ENCODE measurements around the gene COL1A1.

COL1A1 gene

DNA sequence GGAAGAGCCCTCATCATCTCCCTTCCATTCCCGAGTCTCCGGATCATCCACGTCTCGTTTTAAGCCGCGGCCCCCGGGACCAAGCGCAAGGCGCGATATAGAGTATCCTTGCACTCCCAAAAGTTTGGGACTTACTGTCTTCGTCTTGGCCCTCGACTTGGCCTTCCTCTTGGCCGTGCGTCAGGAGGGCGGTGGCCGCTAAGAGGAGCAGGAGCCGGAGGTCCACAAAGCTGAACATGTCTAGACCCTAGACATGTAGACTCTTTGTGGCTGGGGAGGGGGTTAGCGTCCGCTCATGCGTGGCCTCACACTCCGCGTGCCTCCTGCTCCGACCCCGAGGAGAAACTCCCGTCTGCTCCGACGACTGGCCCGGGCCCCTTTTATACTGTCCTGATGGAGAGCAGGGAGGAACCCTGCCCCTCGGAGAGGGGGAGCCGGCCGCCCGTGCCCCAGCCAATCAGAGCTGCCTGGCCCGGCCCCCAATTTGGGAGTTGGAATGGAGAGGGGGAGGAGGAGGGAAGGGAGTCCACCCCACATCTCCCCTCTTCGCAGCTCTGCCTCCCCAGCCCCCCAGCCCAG lies at the start of gene COL1A1:
Gene COL1A1, minus strand, starts transcription at position 356 of the 579 bp plus-strand sequence. Its CDS starts 118 bp downstream, at position 238.
- DNase-seq (ENCODE audit: low read depth in 2 of 2): no peak

GRCh38 chr17:50248255-50248654 lies 46.8 kb upstream of the COL1A1 start:
- no peak for DNase-seq (ENCODE audit: low read depth in 2 of 2)

DNA sequence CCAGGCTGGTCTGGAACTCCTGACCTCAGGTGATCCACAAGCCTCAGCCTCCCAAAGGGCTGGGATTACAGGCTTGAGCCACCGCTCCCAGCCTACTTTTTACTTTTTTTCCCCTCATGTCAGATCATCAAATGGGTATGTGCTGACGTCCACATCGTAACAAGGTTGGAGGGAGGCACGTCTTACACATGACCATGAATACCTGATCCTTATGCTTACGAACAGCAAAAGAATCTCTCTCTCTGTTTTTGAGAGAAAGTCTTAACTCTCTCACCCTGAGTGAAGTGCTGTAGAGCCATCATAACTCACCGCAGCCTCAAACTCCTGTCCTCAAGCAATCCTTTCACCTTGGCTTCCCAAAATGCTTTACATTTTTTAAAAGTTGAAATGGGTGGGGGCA lies 43.3 kb upstream of the COL1A1 start:
- DNase-seq (ENCODE audit: low read depth in 2 of 2): no peak

DNA sequence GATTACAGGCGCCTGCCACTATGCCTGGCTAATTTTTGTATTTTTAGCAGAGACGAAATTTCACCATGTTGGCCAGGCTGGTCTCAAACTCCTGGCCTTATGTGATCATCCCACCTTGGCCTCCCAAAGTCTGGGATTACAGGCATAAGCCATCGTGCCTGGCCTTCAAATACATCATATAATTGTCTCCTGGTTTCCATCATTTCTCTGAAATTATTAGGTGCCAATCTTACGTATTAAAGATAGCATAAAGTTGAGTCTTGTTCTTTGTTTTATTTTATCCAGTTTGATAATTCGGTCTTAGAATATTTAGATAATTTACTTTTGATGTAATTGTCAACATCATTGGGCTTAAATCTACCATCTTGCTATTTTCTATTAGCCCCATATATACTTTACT lies 40.0 kb upstream of the COL1A1 start:
- no peak for DNase-seq (ENCODE audit: low read depth in 2 of 2)

GRCh38 chr17:50240851-50241250 lies 39.4 kb upstream of the COL1A1 start:
- DNase-seq (ENCODE audit: low read depth in 2 of 2): no peak

GRCh38 chr17:50239937-50240336 lies 38.5 kb upstream of the COL1A1 start:
- no peak for DNase-seq (ENCODE audit: low read depth in 2 of 2)

- no peak for DNase-seq (ENCODE audit: low read depth in 2 of 2)
These were observed 37.3 kb upstream of the COL1A1 start for GRCh38 chr17:50238601-50239280.

- no peak for DNase-seq (ENCODE audit: low read depth in 2 of 2)
These were observed 36.5 kb upstream of the COL1A1 start for GRCh38 chr17:50237901-50238300.

GRCh38 chr17:50234581-50234980 lies 33.1 kb upstream of the COL1A1 start:
- no peak for DNase-seq (ENCODE audit: low read depth in 2 of 2)

DNA sequence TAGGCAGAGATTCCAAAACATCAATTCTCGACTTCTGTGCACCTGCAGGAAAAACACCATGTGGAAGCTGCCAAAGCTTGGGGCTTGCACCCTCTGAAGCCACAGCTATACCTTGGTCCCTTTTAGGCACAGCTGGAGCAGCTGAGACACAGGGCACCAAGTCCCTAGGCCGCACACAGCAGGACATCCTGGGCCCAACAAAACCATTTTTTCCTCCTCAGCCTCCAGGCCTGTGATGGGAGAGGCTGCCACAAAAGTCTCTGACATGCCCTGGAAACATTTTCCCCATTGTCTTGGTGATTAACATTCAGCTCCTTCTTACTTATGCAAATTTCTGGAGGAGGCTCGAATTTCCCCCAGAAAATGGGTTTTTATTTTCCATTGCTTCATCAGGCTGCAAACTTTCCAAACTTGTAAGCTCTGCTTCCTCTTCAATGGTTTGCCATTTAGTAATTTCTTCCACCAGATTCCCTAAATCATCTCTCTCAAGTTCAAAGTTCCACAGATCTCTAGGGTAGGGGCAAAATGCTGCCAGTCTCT lies 24.3 kb upstream of the COL1A1 start:
- DNase-seq (ENCODE audit: low read depth in 2 of 2): no peak

GRCh38 chr17:50222922-50223321 lies 21.5 kb upstream of the COL1A1 start:
- DNase-seq (ENCODE audit: low read depth in 2 of 2): no peak

DNA sequence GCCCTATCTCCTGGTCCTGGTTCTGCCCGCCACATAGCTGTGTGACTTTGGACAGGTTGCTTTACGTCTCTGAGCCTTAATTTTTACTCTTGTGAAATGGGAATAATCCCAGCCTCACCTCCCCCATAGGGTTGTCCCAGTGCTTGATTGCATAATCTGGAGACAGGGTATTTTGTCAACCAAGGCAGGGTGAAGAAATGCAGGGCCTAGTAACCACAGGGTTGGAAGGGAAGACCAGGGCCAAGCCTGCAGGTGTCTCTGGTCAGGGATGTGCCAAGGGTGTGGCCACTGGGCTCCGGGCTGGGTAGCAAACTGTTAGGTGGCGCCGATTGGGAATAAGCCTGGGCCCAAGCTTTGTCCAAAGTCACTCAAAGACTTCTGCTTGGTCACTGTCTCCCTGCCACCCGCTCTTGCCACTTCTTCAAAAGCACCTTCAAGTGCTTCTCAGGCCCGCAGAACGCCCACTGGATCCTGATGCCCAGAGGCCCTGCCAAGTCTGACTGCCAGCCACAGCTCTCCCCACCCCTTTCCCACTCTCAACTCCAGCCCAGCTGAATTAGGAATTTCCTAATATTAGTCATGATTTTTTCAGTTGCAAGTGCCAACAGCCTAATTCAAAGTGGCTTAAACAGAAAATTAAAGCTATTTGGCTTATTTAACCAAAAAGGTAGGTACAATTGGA lies 20.6 kb upstream of the COL1A1 start:
- DNase-seq (ENCODE audit: low read depth in 2 of 2): no peak

- DNase-seq (ENCODE audit: low read depth in 2 of 2): no peak
These were observed 19.9 kb upstream of the COL1A1 start for GRCh38 chr17:50221266-50221863.

- DNase-seq (ENCODE audit: low read depth in 2 of 2): no peak
These were observed 19.4 kb upstream of the COL1A1 start for GRCh38 chr17:50220811-50221210.

DNA sequence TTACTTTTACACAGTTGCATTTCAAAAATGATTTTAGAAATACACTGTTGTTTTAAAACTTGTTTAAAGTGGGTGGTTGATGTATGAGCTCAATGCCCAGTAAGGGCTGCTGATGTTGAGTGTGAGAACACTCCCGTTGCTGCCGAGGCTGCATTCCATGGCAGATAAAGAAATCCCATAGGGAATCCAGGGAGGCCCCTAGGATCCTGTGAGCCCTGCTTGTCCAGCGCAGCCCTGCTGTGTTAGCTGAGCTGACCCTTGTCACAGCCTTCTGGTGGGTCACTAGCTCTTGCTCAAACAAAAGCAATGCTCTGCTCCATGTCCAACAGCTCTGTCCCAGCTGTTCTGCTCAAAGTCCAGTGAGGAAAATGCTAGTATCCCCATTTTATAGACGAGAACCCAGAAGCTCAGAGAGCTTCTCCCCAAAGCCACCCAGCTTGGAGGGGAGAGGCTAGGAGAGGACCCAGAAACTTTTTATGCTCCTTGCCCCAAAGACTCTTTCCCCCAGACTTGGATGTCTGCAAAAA lies 18.6 kb upstream of the COL1A1 start:
- no peak for DNase-seq (ENCODE audit: low read depth in 2 of 2)

GRCh38 chr17:50219342-50219741 lies 17.9 kb upstream of the COL1A1 start:
- no peak for DNase-seq (ENCODE audit: low read depth in 2 of 2)

DNA sequence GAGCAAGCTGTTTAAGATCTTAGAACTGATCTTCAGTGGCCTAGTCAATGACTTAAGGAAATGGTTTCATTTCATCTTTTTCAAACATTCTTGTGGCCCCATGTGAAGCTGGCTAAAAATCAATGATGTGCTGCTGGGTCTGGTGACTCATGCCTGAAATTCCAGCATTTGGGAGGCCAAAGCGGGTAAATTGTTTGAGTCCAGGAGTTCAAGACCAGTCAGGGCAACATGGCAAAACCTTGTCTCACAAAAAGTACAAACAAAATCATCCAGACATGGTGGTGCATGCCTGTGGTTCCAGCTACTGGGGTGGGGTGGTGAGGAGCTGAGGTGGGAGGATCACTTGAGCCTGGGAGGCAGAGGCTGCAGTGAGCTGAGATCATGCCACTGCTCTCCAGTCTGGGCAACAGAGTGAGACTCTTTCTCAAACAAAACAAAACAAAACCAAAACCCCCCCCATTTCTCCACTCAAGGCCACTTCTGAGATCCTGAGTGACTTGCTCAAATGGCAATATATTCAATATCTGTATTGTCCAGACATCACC lies 17.4 kb upstream of the COL1A1 start:
- no peak for DNase-seq (ENCODE audit: low read depth in 2 of 2)

DNA sequence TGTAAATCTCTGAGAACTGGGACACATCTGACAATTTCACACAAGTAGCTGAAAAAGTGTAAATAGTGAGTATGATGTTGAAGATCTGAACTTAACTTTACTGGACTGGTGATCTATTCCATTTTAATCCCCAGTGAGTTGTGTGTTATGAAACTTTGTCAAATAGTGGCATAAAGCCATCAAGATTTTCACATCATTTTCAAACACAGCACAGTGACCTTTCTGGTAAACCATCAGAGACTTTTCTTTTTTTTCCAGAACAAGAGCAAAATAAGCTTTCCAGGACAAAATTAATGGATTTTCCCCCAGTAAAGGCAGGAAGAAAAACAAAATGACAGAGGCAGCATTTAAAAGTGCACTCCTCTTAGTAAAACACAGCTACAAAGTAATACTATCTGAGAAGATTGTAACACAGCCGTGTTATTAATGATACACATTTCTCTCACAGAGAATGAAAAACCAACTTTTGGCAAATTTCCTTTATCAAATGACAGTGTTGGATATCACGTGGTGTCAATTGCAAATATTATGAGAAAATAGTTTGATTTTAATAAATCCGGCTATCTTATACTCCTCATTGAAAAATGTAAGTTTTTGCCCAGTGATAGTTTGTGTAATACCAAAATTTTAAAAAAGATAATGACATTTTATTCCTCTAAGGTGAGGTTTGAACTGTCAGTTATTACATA lies 16.8 kb upstream of the COL1A1 start:
- DNase-seq (ENCODE audit: low read depth in 2 of 2): no peak

DNA sequence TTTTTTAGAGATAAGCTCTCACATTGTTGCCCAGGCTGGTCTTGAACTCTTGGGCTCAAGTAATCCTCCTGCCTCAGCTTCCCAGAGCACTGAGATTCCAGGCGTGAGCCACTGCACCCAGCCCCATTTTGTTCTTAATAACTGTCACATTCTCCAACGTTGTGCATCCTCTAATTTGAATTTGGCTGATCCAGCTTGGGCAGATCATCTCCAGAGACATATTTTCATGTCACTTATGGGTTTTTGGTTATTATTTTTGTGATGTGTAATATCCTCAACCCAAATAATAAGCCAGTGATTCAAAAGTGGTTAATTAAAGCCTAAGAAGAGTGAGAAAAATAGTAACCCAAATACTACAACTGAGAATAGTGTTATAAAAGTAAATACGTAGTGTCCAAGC lies 16.2 kb upstream of the COL1A1 start:
- no peak for DNase-seq (ENCODE audit: low read depth in 2 of 2)

- no peak for DNase-seq (ENCODE audit: low read depth in 2 of 2)
These were observed 13.7 kb upstream of the COL1A1 start for GRCh38 chr17:50214976-50215760.
